Skin of body (tissue), 2 donors: ENCODE results near the gene METTL25. TPM values are rescaled to one million over a fixed set of nuclear protein-coding genes. Genes with fewer than 3 reads are reported as not detected.

Source experiments
- DNase-seq: peaks from one replicate; lab custom pipeline; 2025; lab: John Stamatoyannopoulos, UW
- total RNA-seq: library from RNA; depleted of rRNA; stranded (reverse); fragments of >200 nt; gene quantifications from one replicate; pipeline ENCODE4 v1.2.3, GENCODE V29; 2014

Gene METTL25
- total RNA-seq, 1 donor from 2014 or later = 24.9 TPM

DNA sequence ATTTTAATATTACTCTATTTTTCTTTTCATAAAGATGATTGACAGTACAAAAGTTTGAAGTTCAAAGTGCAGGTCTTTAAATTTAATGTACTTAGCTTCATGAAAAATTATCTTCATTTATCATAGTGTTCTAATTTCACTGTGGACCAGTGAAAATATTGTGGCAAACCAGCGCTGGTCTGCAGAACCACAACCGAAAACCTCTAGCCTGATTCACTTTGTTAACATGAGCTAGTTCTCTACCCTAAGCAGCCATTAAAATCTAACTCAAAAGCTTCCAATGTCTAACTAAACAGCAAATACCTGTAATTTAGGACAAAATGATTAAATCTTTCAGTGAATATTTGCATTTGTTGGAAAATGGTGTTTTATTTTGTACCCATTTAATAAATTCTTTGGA lies 167.3 kb downstream of the METTL25 start:
- DNase-seq = no peak

DNA sequence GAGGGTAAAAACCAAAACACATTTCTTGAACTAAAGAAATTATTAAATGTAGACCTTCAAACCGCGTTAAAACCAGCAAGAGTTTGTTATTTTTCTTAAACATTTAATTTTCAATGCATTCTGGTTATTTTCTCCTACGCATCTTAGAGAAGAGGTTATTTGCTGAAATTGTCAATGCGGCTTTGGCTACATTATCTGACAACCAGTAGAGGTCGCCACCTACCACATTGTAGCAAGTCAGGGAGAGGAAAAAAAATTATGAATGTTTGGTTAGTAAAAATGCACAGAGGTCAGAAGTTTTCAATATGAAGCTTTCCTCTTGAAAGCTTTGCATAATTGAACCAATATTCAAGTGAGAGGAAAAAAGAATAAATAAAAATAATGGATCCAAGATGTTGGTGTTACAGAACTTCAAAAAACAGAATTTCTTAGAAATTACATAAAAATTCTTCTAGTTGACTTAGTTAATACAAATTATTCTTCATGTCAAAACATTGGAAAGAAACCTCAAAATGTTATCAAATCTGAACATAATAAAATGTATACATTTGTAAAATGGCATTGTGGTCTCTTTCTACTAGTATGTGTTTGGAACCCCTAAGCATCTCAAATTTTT lies 168.9 kb downstream of the METTL25 start:
- peak; percentile 88 for DNase-seq

Other genes starting within 250 kb of the METTL25 start
- gene CCDC59, start 142 bp upstream of the METTL25 start, total RNA-seq = 45.4 TPM